T-helper 2 cell treated with Interferon-gamma antibody and Interleukin-4, amounts not matched to agents 5 μg/mL and 100 μg/mL, for 36 hours (primary cell): ENCODE results near the gene COL25A1.

ENCODE experiments used
- DNase-seq: peaks from one replicate; pipeline ENCODE4 v3.0.0; 2021; ENCODE audit warnings: low spot score
- H3K27ac Mint-ChIP-seq: one replicate; pipeline ENCODE4 v1.8.0; 2021; ENCODE audit warnings: mild to moderate bottlenecking, mixed read lengths
- H3K27me3 Mint-ChIP-seq: one replicate; pipeline ENCODE4 v1.8.0; 2021; ENCODE audit warnings: low read depth, mixed read lengths
- H3K36me3 Mint-ChIP-seq: one replicate; pipeline ENCODE4 v1.8.0; 2021; ENCODE audit warnings: low read depth, mixed read lengths
- H3K4me1 Mint-ChIP-seq: one replicate; pipeline ENCODE4 v1.8.0; 2021; ENCODE audit warnings: low read depth, mixed read lengths
- H3K4me3 Mint-ChIP-seq: one replicate; pipeline ENCODE4 v1.8.0; 2022; ENCODE audit warnings: mild to moderate bottlenecking, moderate library complexity, mixed read lengths
- H3K9me3 Mint-ChIP-seq: one replicate; pipeline ENCODE4 v1.8.0; 2021; ENCODE audit warnings: mixed read lengths

COL25A1 gene

DNA sequence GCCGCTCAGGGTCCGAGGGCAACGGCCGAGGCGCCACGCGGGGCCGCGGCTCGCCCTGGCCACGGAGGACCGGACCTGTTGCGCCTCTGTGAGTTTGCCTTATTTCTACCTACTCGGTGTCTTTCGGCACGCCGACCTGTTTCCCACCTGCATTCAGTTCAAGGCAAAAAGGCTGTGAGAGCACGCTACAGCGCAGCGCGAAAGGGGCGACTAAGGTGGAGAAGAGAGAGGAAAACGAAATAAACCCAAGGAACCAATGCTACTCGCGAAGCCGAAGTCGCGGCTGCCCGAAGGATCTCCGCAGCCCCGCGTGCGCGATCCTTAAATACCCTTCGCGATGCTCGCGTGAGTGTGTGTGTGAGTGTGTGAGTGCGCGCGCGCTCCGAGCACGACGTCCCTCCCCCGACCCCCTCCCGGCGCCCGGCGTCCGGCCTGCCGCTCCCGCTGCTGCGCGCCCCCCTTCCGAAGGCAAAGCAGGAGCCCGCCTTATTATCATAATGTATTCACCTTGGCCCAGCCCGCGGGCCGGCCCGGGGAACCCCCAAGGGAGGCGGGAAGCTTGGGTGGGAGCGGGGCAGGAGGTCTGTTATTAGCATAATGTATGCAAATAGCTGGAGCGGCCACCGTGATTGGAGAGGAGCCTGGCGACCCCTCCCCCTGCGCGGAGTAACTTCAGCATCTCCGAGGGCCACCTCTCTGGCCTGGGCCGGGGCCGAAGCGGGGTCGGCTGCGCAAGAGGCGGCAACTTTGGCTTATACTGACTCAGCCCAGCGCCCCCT is at the start of gene COL25A1:
Gene COL25A1 (minus strand): TSS at position 298 of the 779 bp plus-strand sequence.
- peaks cover 77% of the 10 kb centered on the region for H3K27me3 Mint-ChIP-seq
- H3K9me3 Mint-ChIP-seq, result no peaks in the 10 kb centered on the region
- no peaks in the 10 kb centered on the region for H3K36me3 Mint-ChIP-seq
- H3K4me1 Mint-ChIP-seq, result peaks cover 8% of the 10 kb centered on the region
- peak within 1 kb of the TSS; percentile 77 for H3K4me3 Mint-ChIP-seq
- H3K27ac Mint-ChIP-seq, result no peak within 1 kb of the TSS
- peak; percentile 27 for DNase-seq

GRCh38 chr4:109350121-109350520 is 47.7 kb upstream of the COL25A1 start:
- Mint-ChIP-seq H3K4me3 (no peak overlapping the region), H3K27ac (no peak overlapping the region), H3K36me3 (no peaks in the 10 kb centered on the region), H3K4me1 (no peaks in the 10 kb centered on the region), H3K27me3 (peaks cover 47% of the 10 kb centered on the region), H3K9me3 (peaks cover 8% of the 10 kb centered on the region)
- no peak for DNase-seq

GRCh38 chr4:109334129-109335105 is 32.0 kb upstream of the COL25A1 start:
- H3K9me3 Mint-ChIP-seq, result no peaks in the 10 kb centered on the region
- no peak overlapping the region for H3K4me3 Mint-ChIP-seq
- no peak for DNase-seq
- H3K27me3 Mint-ChIP-seq, result peaks cover 26% of the 10 kb centered on the region
- no peaks in the 10 kb centered on the region for H3K36me3 Mint-ChIP-seq
- H3K27ac Mint-ChIP-seq, result no peak overlapping the region
- H3K4me1 Mint-ChIP-seq, result no peaks in the 10 kb centered on the region

GRCh38 chr4:109332926-109333464 is 30.5 kb upstream of the COL25A1 start:
- H3K36me3 Mint-ChIP-seq, result no peaks in the 10 kb centered on the region
- H3K4me1 Mint-ChIP-seq, result no peaks in the 10 kb centered on the region
- peaks cover 28% of the 10 kb centered on the region for H3K27me3 Mint-ChIP-seq
- no peak for DNase-seq
- no peaks in the 10 kb centered on the region for H3K9me3 Mint-ChIP-seq
- no peak overlapping the region for H3K4me3 Mint-ChIP-seq
- no peak overlapping the region for H3K27ac Mint-ChIP-seq

- H3K27me3 Mint-ChIP-seq, result peaks cover 23% of the 10 kb centered on the region
- no peak for DNase-seq
- no peak overlapping the region for H3K4me3 Mint-ChIP-seq
- H3K27ac Mint-ChIP-seq, result no peak overlapping the region
- peaks cover 13% of the 10 kb centered on the region for H3K9me3 Mint-ChIP-seq
- H3K36me3 Mint-ChIP-seq, result peaks cover 3% of the 10 kb centered on the region
- H3K4me1 Mint-ChIP-seq, result no peaks in the 10 kb centered on the region
Observed at GRCh38 chr4:109327641-109328040, 25.2 kb upstream of the COL25A1 start.

GRCh38 chr4:109325698-109326097 is 23.2 kb upstream of the COL25A1 start:
- Mint-ChIP-seq H3K9me3 (peaks cover 24% of the 10 kb centered on the region), H3K27me3 (peaks cover 21% of the 10 kb centered on the region), H3K4me3 (no peak overlapping the region), H3K36me3 (peaks cover 6% of the 10 kb centered on the region), H3K4me1 (no peaks in the 10 kb centered on the region), H3K27ac (no peak overlapping the region)
- DNase-seq, result no peak

GRCh38 chr4:109323348-109323747 is 20.9 kb upstream of the COL25A1 start:
- no peak overlapping the region for H3K4me3 Mint-ChIP-seq
- peaks cover 8% of the 10 kb centered on the region for H3K27me3 Mint-ChIP-seq
- DNase-seq, result no peak
- H3K4me1 Mint-ChIP-seq, result no peaks in the 10 kb centered on the region
- peaks cover 6% of the 10 kb centered on the region for H3K36me3 Mint-ChIP-seq
- no peak overlapping the region for H3K27ac Mint-ChIP-seq
- H3K9me3 Mint-ChIP-seq, result peaks cover 32% of the 10 kb centered on the region

DNA sequence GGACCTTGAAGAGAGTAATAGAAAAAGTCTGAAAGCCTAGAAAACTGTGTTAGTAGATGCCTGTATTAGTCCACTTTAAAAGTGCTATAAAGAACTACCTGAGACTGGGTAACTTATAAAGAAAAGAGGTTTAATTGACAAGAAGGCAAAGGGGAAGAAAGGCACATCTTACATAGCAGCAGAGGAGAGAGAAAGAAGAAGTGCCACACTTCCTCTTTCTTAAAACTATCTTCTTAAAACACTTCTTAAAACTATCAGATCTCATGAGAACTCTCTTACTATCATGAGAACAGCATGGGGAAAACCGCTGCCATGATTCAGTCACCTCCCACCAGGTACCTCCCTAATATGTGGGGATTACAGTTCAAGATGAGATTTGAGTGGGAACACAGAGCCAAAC is 18.8 kb upstream of the COL25A1 start:
- Mint-ChIP-seq H3K27me3 (peaks cover 2% of the 10 kb centered on the region), H3K9me3 (peaks cover 32% of the 10 kb centered on the region)

DNA sequence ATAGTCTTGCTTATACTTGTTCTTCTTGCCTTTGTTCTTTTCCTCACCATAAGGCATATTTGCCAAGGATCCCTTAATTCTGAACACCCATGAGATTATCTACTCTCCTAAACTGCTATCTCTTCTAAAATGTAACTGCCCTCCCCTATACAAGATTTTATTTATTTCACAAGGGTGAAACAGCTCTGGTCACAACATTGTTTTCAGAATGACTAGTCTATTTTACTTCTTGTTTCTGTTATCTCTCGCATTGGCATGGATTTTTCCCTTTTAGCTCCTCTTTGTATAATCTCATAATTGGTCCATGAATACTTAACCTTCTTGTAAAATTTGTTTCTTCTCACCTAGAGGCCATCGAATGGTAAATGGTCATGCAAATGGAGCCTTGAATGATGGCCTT is 17.2 kb upstream of the COL25A1 start:
- no peak for DNase-seq
- Mint-ChIP-seq H3K27ac (no peak overlapping the region), H3K36me3 (peaks cover 6% of the 10 kb centered on the region), H3K4me3 (no peak overlapping the region), H3K27me3 (peaks cover 2% of the 10 kb centered on the region), H3K4me1 (no peaks in the 10 kb centered on the region), H3K9me3 (peaks cover 32% of the 10 kb centered on the region)

More for the DNA sequence above, 18.8 kb upstream of the COL25A1 start:
- H3K36me3 Mint-ChIP-seq, result peaks cover 6% of the 10 kb centered on the region
- no peak for DNase-seq
- H3K4me1 Mint-ChIP-seq, result no peaks in the 10 kb centered on the region
- H3K27ac Mint-ChIP-seq, result no peak overlapping the region
- no peak overlapping the region for H3K4me3 Mint-ChIP-seq

DNA sequence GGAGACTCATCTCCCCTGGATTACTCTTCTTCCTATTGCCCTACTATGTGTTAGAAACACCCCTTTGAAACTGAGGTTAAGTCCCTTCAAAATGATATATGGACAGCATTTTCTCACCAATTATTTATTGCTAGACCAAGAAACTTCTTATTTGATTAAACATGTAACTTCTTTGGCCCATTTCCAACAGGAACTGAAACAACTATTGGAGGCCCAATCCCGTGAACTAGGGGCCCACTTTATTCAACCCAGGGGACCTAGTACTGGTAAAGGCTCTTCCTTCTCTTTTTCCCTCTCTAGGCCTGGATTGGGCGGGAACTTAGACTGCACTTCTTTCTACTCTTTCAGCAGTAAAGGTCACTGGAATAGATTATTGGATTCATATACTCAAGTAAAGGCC is 16.7 kb upstream of the COL25A1 start:
- DNase-seq, result no peak
- H3K27ac Mint-ChIP-seq, result no peak overlapping the region
- H3K4me3 Mint-ChIP-seq, result no peak overlapping the region
- peaks cover 6% of the 10 kb centered on the region for H3K36me3 Mint-ChIP-seq
- peaks cover 2% of the 10 kb centered on the region for H3K27me3 Mint-ChIP-seq
- H3K4me1 Mint-ChIP-seq, result no peaks in the 10 kb centered on the region
- H3K9me3 Mint-ChIP-seq, result peaks cover 34% of the 10 kb centered on the region

- H3K9me3 Mint-ChIP-seq, result peaks cover 31% of the 10 kb centered on the region
- H3K27me3 Mint-ChIP-seq, result peaks cover 9% of the 10 kb centered on the region
- no peak overlapping the region for H3K27ac Mint-ChIP-seq
- no peak for DNase-seq
- no peak overlapping the region for H3K4me3 Mint-ChIP-seq
- no peaks in the 10 kb centered on the region for H3K4me1 Mint-ChIP-seq
- H3K36me3 Mint-ChIP-seq, result no peaks in the 10 kb centered on the region
Observed at GRCh38 chr4:109315818-109316217, 13.4 kb upstream of the COL25A1 start.

- no peak for DNase-seq
- H3K9me3 Mint-ChIP-seq, result peaks cover 27% of the 10 kb centered on the region
- H3K36me3 Mint-ChIP-seq, result no peaks in the 10 kb centered on the region
- H3K4me3 Mint-ChIP-seq, result no peak overlapping the region
- H3K4me1 Mint-ChIP-seq, result no peaks in the 10 kb centered on the region
- no peak overlapping the region for H3K27ac Mint-ChIP-seq
- peaks cover 13% of the 10 kb centered on the region for H3K27me3 Mint-ChIP-seq
Observed at GRCh38 chr4:109315341-109315740, 12.9 kb upstream of the COL25A1 start.

DNA sequence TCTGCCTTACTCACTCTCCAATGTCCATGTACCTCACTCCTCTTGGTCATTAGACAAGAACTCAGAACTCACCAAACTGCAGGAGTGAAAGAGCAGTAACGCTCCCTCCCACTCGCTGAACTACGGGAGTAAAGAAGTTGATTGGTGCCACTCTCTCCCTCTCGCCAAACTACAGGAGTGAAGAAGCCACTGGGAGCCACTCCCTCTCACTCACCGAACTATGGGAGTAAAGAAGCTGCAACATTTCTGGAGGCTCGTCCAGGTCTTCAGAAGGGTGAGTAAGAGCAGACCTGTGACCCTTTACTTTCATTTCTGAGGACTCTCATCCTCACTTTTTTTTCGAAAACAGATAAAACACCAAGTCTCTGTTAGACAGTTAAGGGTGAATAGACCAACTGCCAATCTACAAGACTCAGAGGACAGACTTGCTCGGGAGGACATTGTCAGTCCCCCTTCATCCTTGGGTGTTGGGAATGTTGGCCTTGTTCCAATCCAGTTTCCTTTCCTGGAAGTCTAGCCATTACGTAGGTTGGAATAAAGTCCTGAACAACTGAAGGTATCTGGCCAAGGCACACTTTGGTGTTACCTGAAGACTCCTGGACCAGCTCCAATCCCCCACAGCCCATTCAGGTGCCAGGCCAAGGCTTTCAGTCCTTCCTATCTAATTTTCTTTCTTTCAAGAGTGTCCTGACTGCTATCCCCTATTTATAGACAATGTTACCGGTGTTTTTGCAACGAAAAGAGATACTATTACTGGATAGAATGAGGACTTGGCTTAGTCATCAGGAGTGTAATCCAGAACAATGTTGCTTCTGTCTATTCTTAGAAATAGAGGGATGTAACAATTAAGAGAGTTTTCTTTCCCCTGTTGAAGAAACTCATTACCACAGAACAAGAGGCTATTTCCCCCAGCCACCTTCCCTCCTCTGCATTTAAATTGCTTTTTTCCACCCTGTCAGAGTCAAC is 11.0 kb upstream of the COL25A1 start:
- Mint-ChIP-seq H3K9me3 (peaks cover 21% of the 10 kb centered on the region), H3K36me3 (no peaks in the 10 kb centered on the region), H3K27me3 (peaks cover 19% of the 10 kb centered on the region), H3K27ac (no peak overlapping the region), H3K4me3 (no peak overlapping the region), H3K4me1 (no peaks in the 10 kb centered on the region)
- no peak for DNase-seq
